CD14-positive monocyte (primary cell): ENCODE data around the gene SH3GLB2. TPM values are rescaled to one million over a fixed set of nuclear protein-coding genes. Genes with fewer than 3 reads are reported as not detected.
A peak's percentile ranks its signal among the peaks of the same experiment; 100 is the strongest.

Experiments
- DNase-seq, 3 donors: peaks; one replicate each; pipeline ENCODE4 v3.0.0-alpha.2; 2011 to 2022
- H2AFZ ChIP-seq: 2 replicates; pipeline ENCODE4 v1.6.0; 2012; ENCODE audit warnings: mild to moderate bottlenecking, low read depth, low read length, inconsistent platforms; ENCODE audit not compliant: insufficient read depth, poor library complexity, severe bottlenecking
- H3K27ac ChIP-seq, 2 donors: 1 replicate in 1 of 2; 2 replicates in 1 of 2; pipeline ENCODE4 v1.5.1; 2012 to 2013; ENCODE audit warnings: low read length in 2 of 2, control low read depth in 1 of 2, inconsistent platforms in 1 of 2, low read depth in 1 of 2, mild to moderate bottlenecking in 1 of 2
- H3K27me3 ChIP-seq, 2 donors: one replicate each; pipeline versions ENCODE4 v1.6.0 to v1.6.1; 2011 to 2013; ENCODE audit warnings: low read length in 2 of 2; ENCODE audit not compliant: control insufficient read depth in 2 of 2, insufficient read depth in 2 of 2
- H3K36me3 ChIP-seq, 2 donors: replicated peaks in 1 of 2; 1 replicate in 1 of 2; 2 replicates in 1 of 2; pipeline versions ENCODE4 v1.5.1 to v1.6.1; 2012 to 2013; ENCODE audit warnings: low read length in 2 of 2, control low read depth in 1 of 2, inconsistent platforms in 1 of 2, mild to moderate bottlenecking in 1 of 2; ENCODE audit not compliant: insufficient read depth in 2 of 2, control insufficient read depth in 1 of 2
- H3K4me1 ChIP-seq, 2 donors: 1 replicate in 1 of 2; 2 replicates in 1 of 2; pipeline versions ENCODE4 v1.5.1 to v1.6.1; 2012 to 2013; ENCODE audit warnings: low read length in 2 of 2, control low read depth in 1 of 2, inconsistent platforms in 1 of 2, mild to moderate bottlenecking in 1 of 2, moderate library complexity in 1 of 2; ENCODE audit not compliant: insufficient read depth in 2 of 2, control insufficient read depth in 1 of 2
- H3K4me2 ChIP-seq: replicated peaks from 2 replicates; pipeline ENCODE3; 2012; ENCODE audit warnings: low read length, moderate library complexity, mild to moderate bottlenecking; ENCODE audit not compliant: poor library complexity, severe bottlenecking; ENCODE audit errors: extremely low read depth
- H3K4me3 ChIP-seq, 3 experiments: fragments of 200-600 bp in 1 of 3; sonication (generic) in 1 of 3; replicated peaks in 1 of 3; 1 replicate in 2 of 3; 2 replicates in 1 of 3; pipeline ENCODE4 v1.5.1; 2011 to 2013; ENCODE audit warnings: low read length in 3 of 3, mild to moderate bottlenecking in 3 of 3, control low read depth in 2 of 3, low read depth in 2 of 3, inconsistent platforms in 1 of 3, moderate library complexity in 1 of 3
- H3K79me2 ChIP-seq: 2 replicates; pipeline ENCODE4 v1.6.0; 2012; ENCODE audit warnings: mild to moderate bottlenecking, control low read depth, inconsistent platforms, low read length, moderate library complexity; ENCODE audit not compliant: insufficient read depth
- H3K9ac ChIP-seq: 2 replicates; pipeline ENCODE4 v1.6.0; 2017; ENCODE audit warnings: low read length, mild to moderate bottlenecking; ENCODE audit not compliant: insufficient read depth, poor library complexity, severe bottlenecking
- H3K9me3 ChIP-seq, 2 donors: replicated peaks in 1 of 2; 1 replicate in 1 of 2; 2 replicates in 1 of 2; pipeline versions ENCODE4 v1.5.1 to v1.6.1; 2012 to 2013; ENCODE audit warnings: low read length in 2 of 2, control low read depth in 1 of 2; ENCODE audit not compliant: control insufficient read depth in 1 of 2, insufficient read depth in 1 of 2
- H4K20me1 ChIP-seq: 2 replicates; pipeline ENCODE4 v1.6.0; 2012; ENCODE audit warnings: mild to moderate bottlenecking, low read length, control low read depth, moderate library complexity; ENCODE audit not compliant: insufficient read depth
- H3K27ac Mint-ChIP-seq, 7 donors: one replicate each; pipeline ENCODE4 v1.8.0; 2020; ENCODE audit warnings: mild to moderate bottlenecking in 7 of 7, mixed read lengths in 7 of 7, moderate library complexity in 6 of 7, inconsistent platforms in 2 of 7
- H3K27me3 Mint-ChIP-seq, 3 donors: one replicate each; pipeline ENCODE4 v1.8.0; 2021 to 2022; ENCODE audit warnings: low read depth in 3 of 3, mild to moderate bottlenecking in 3 of 3, mixed read lengths in 3 of 3, moderate library complexity in 3 of 3, inconsistent platforms in 1 of 3
- H3K36me3 Mint-ChIP-seq, 2 donors: one replicate each; pipeline ENCODE4 v1.8.0; 2020; ENCODE audit warnings: mixed read lengths in 2 of 2, inconsistent platforms in 1 of 2, mild to moderate bottlenecking in 1 of 2
- H3K4me1 Mint-ChIP-seq: one replicate; pipeline ENCODE4 v1.8.0; 2020; ENCODE audit warnings: mild to moderate bottlenecking, mixed read lengths
- H3K4me3 Mint-ChIP-seq, 2 donors: one replicate each; pipeline ENCODE4 v1.8.0; 2020; ENCODE audit warnings: mild to moderate bottlenecking in 2 of 2, mixed read lengths in 2 of 2, moderate library complexity in 1 of 2
- H3K9me3 Mint-ChIP-seq, 7 donors: one replicate each; pipeline ENCODE4 v1.8.0; 2020 to 2022; ENCODE audit warnings: mixed read lengths in 7 of 7, mild to moderate bottlenecking in 6 of 7, moderate library complexity in 6 of 7, inconsistent platforms in 2 of 7
- WGBS: methylation state at CpG from one replicate; pipeline ENCODE4 v1.1.5; 2013; ENCODE audit warnings: missing lambda C conversion rate; ENCODE audit not compliant: insufficient coverage; 5-methylcytosine and 5-hydroxymethylcytosine counted together
- intact Hi-C, 2 donors: fragments of 100-400 bp; cut with micrococcal nuclease; formaldehyde crosslinking; loops; one replicate each; pipeline versions ENCODE4 v1.15.0 to v1.15.1; 2023
- polyA plus RNA-seq, 3 donors: library from polyadenylated mRNA; depleted of rRNA in 1 of 3; unstranded in 2 of 3; stranded (reverse) in 1 of 3; fragments of 300-500 nt in 2 of 3; fragments of >200 nt in 1 of 3; fragmentation: Illumina TruSeq in 2 of 3; gene quantifications; 1 replicate in 2 of 3; 2 replicates in 1 of 3; pipeline ENCODE4 v1.2.3, GENCODE V29; 2012 to 2021
- TF ChIP-seq, protein P1 (sequence below): fragments of 200-600 bp; IDR thresholded peaks from one replicate; pipeline ENCODE4 v1.8.0; 2022; ENCODE audit warnings: antibody characterized with exemption, mild to moderate bottlenecking

The SH3GLB2 gene
- polyA plus RNA-seq, 3 donors: 8.0 to 77.0 (median 25.9) TPM

DNA sequence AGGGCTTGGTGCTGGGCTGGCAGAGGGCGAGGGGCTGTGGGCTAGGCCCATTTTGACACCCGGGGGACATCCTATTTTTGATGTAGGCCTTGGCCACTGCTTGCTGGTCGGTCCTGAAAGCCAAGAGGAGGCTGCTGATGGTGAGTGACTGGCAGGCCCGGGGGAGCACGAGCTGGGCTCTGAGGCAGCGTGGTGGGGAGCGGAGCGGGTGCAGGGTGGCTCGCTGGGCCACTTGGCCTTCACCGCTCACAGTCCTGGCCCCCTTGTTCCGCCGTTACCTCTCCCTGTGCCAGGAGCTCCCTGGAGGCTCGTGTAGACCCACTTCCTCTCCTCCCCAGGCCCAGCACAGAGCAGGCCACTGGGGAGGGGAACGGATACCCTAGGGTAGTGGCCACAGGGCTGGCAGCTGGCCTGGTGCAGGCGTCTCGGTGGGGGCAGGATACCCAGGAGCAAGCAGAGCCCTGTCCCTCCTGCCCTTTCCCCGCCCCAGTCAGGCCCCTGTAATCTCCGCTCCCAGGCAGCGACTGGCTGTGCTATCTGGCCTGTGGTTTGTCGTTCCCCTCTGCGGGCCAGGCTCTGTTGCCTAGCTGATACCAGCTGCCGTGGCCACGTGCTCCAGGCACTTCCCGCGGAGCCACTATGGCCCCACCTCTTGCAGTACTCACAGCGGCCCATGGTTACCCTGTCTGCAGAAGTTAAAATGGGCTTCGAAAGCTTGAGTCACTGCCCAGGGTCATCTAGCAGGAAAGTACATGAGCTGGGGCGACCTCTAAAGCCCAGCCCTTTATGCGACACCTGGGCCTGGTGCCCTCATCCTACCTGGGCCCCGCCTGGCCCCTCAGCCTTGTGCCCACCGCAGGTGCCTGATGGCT, 41.1 kb upstream of the SH3GLB2 start:
- Histone ChIP-seq H3K79me2 (no peaks in the 10 kb centered on the region), H3K4me3 (peak overlapping the region in 1 of 3 experiments; percentile 59), H3K4me1 (peaks cover 18 to 20% of the 10 kb centered on the region in 2 donors), H3K27me3 (no peaks in the 10 kb centered on the region), H3K4me2 (peak overlapping the region; percentile 70), H3K9ac (peak overlapping the region; percentile 58), H3K9me3 (no peaks in the 10 kb centered on the region), H3K36me3 (peaks cover 40 to 42% of the 10 kb centered on the region in 2 donors), H4K20me1 (no peaks in the 10 kb centered on the region), H2AFZ (peak overlapping the region; percentile 75), H3K27ac (peak overlapping the region; percentile 63 to 65)
- WGBS: 11% methylated on average over 24 of the region's 31 CpGs
- H3K27me3 Mint-ChIP-seq: peaks cover 0 to under 1% (median 0%) of the 10 kb centered on the region in 3 donors
- H3K4me3 Mint-ChIP-seq: peak overlapping the region; percentile 48 to 76
- H3K9me3 Mint-ChIP-seq: peaks cover 0 to 3% (median 0%) of the 10 kb centered on the region in 7 donors
- intact Hi-C loops: no loop called here
- TF ChIP-seq, protein P1, sequence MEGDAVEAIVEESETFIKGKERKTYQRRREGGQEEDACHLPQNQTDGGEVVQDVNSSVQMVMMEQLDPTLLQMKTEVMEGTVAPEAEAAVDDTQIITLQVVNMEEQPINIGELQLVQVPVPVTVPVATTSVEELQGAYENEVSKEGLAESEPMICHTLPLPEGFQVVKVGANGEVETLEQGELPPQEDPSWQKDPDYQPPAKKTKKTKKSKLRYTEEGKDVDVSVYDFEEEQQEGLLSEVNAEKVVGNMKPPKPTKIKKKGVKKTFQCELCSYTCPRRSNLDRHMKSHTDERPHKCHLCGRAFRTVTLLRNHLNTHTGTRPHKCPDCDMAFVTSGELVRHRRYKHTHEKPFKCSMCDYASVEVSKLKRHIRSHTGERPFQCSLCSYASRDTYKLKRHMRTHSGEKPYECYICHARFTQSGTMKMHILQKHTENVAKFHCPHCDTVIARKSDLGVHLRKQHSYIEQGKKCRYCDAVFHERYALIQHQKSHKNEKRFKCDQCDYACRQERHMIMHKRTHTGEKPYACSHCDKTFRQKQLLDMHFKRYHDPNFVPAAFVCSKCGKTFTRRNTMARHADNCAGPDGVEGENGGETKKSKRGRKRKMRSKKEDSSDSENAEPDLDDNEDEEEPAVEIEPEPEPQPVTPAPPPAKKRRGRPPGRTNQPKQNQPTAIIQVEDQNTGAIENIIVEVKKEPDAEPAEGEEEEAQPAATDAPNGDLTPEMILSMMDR: no peak
- peak; percentile 74 to 83 (median 77) for DNase-seq
- H3K36me3 Mint-ChIP-seq: peaks cover 27 to 60% of the 10 kb centered on the region in 2 donors
- H3K4me1 Mint-ChIP-seq: peaks cover 19% of the 10 kb centered on the region
- H3K27ac Mint-ChIP-seq: peak overlapping the region; percentile 25 to 85 (median 76)

DNA sequence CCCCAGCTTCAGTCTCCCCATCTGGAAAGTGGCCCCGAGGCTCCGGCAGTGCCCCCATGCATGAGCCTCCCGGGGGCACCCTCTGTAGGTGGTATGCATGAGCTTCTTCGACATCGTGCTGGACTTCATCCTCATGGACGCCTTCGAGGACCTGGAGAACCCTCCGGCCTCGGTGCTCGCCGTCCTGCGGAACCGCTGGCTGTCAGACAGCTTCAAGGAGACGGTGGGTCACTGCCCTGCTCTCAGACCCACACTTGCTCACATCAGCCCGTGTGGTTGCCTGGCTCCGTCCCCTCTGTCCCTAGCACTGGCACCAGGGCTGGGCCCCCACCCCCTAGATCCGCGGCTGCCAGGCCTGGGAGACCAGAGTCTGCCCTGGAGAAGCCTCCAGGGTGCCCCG, 40.0 kb upstream of the SH3GLB2 start:
- Histone ChIP-seq H3K36me3 (peaks cover 51% of the 10 kb centered on the region in 2 donors), H3K27me3 (no peaks in the 10 kb centered on the region), H3K4me3 (no peak overlapping the region), H3K9me3 (no peaks in the 10 kb centered on the region), H3K27ac (no peak overlapping the region), H2AFZ (no peak overlapping the region), H3K79me2 (no peaks in the 10 kb centered on the region), H3K9ac (no peak overlapping the region), H3K4me2 (no peak overlapping the region), H3K4me1 (peaks cover 18 to 20% of the 10 kb centered on the region in 2 donors), H4K20me1 (no peaks in the 10 kb centered on the region)
- WGBS: 95% methylated on average over 19 of the region's 19 CpGs
- peaks cover 0 to 3% (median 0%) of the 10 kb centered on the region in 7 donors for H3K9me3 Mint-ChIP-seq
- peaks cover 19% of the 10 kb centered on the region for H3K4me1 Mint-ChIP-seq
- no peaks in the 10 kb centered on the region for H3K27me3 Mint-ChIP-seq
- peak in 1 of 3 donors; percentile 2 for DNase-seq
- no peak overlapping the region for H3K4me3 Mint-ChIP-seq
- peaks cover 32 to 70% of the 10 kb centered on the region in 2 donors for H3K36me3 Mint-ChIP-seq
- TF ChIP-seq, protein P1: no peak
- intact Hi-C loops: no loop called here
- peak overlapping the region in 2 of 7 donors; percentile 25 to 71 for H3K27ac Mint-ChIP-seq
